Caco-2 (cell line): Measurements from ENCODE around the gene FBXO21. TPM values are rescaled to one million over a fixed set of nuclear protein-coding genes. Genes with fewer than 3 reads are reported as not detected.

ENCODE experiments used
- BruUV-seq: library from RNA; stranded (reverse); fragments of 400-500 nt; replicated peaks from 2 replicates; lab custom pipeline; 2021; lab: Mats Ljungman, UMichigan
- CTCF ChIA-PET: fragments of 300-600 bp; sonication (Branson Sonifier 250); formaldehyde crosslinking; loops from one replicate; lab custom pipeline; 2022; ENCODE audit warnings: antibody characterized with exemption; lab: Charles Lee
- POLR2A ChIA-PET: fragments of 300-600 bp; sonication (Branson Sonifier 250); formaldehyde crosslinking; loops from one replicate; lab custom pipeline; 2022; ENCODE audit warnings: antibody characterized with exemption; lab: Charles Lee
- DNase-seq, 2 experiments: peaks; one replicate each; pipeline versions ENCODE4 v3.0.0 to v3.0.0-alpha.2; 2020 to 2022
- H3K27me3 ChIP-seq: replicated peaks from 2 replicates; pipeline ENCODE4 v1.6.0; 2011; ENCODE audit warnings: low read length; ENCODE audit not compliant: control insufficient read depth, insufficient read depth
- H3K36me3 ChIP-seq: 2 replicates; pipeline ENCODE4 v1.5.1; 2011; ENCODE audit warnings: low read length; ENCODE audit not compliant: control insufficient read depth, insufficient read depth
- H3K4me1 ChIP-seq: fragments of 250-450 bp; sonication (Bioruptor Pico); 2 replicates; pipeline ENCODE4 v1.5.1; 2020; ENCODE audit warnings: mild to moderate bottlenecking
- H3K4me3 ChIP-seq: 2 replicates; pipeline ENCODE4 v1.5.1; 2011; ENCODE audit warnings: low read depth, mild to moderate bottlenecking, control low read depth, low read length
- H3K9me3 ChIP-seq: fragments of 250-450 bp; sonication (Bioruptor Pico); 2 replicates; pipeline ENCODE4 v1.5.1; 2020; ENCODE audit warnings: mild to moderate bottlenecking, moderate library complexity
- H3K27ac Mint-ChIP-seq: one replicate; pipeline ENCODE4 v1.8.0; 2022; ENCODE audit warnings: mixed read lengths; ENCODE audit not compliant: unreplicated experiment
- H3K27me3 Mint-ChIP-seq: one replicate; pipeline ENCODE4 v1.8.0; 2022; ENCODE audit warnings: mixed read lengths; ENCODE audit not compliant: insufficient read depth, unreplicated experiment
- H3K36me3 Mint-ChIP-seq: one replicate; pipeline ENCODE4 v1.8.0; 2022; ENCODE audit warnings: mild to moderate bottlenecking, mixed read lengths; ENCODE audit not compliant: insufficient read depth, unreplicated experiment
- H3K4me1 Mint-ChIP-seq: one replicate; pipeline ENCODE4 v1.8.0; 2022; ENCODE audit warnings: low read depth, mixed read lengths; ENCODE audit not compliant: unreplicated experiment
- H3K4me3 Mint-ChIP-seq: one replicate; pipeline ENCODE4 v1.8.0; 2022; ENCODE audit warnings: mild to moderate bottlenecking, moderate library complexity, mixed read lengths; ENCODE audit not compliant: unreplicated experiment
- H3K9me3 Mint-ChIP-seq: one replicate; pipeline ENCODE4 v1.8.0; 2022; ENCODE audit warnings: mixed read lengths; ENCODE audit not compliant: unreplicated experiment
- intact Hi-C: fragments of 100-400 bp; cut with micrococcal nuclease; formaldehyde crosslinking; loops from one replicate; pipeline ENCODE4 v1.10.0; 2022; ENCODE audit not compliant: unreplicated experiment
- total RNA-seq: library from RNA; stranded (reverse); gene quantifications from 2 replicates; pipeline ENCODE4 v1.2.3, GENCODE V29; 2022
- TF ChIP-seq, protein P1 (sequence below), 2 experiments: fragments of 200-600 bp in 1 of 2; IDR thresholded peaks; 1 replicate in 1 of 2; 2 replicates in 1 of 2; pipeline versions ENCODE4 v1.5.1 to v1.8.0; 2011 to 2022; ENCODE audit warnings: antibody characterized with exemption in 1 of 2, control low read depth in 1 of 2, inconsistent platforms in 1 of 2, low read depth in 1 of 2, low read length in 1 of 2, mild to moderate bottlenecking in 1 of 2, moderate library complexity in 1 of 2; ENCODE audit not compliant: insufficient read depth in 1 of 2, severe bottlenecking in 1 of 2, unreplicated experiment in 1 of 2

The FBXO21 gene
- total RNA-seq, 1 experiment from 2014 or later: 44.5 TPM

GRCh38 chr12:117140397-117141096, 49.7 kb downstream of the FBXO21 start:
- intact Hi-C loops: no loop called here
- no peak overlapping the region for H3K4me3 ChIP-seq
- no peaks in the 10 kb centered on the region for H3K27me3 ChIP-seq
- TF ChIP-seq, protein P1, sequence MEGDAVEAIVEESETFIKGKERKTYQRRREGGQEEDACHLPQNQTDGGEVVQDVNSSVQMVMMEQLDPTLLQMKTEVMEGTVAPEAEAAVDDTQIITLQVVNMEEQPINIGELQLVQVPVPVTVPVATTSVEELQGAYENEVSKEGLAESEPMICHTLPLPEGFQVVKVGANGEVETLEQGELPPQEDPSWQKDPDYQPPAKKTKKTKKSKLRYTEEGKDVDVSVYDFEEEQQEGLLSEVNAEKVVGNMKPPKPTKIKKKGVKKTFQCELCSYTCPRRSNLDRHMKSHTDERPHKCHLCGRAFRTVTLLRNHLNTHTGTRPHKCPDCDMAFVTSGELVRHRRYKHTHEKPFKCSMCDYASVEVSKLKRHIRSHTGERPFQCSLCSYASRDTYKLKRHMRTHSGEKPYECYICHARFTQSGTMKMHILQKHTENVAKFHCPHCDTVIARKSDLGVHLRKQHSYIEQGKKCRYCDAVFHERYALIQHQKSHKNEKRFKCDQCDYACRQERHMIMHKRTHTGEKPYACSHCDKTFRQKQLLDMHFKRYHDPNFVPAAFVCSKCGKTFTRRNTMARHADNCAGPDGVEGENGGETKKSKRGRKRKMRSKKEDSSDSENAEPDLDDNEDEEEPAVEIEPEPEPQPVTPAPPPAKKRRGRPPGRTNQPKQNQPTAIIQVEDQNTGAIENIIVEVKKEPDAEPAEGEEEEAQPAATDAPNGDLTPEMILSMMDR (IDR thresholded peaks at IDR 0.05; ENCODE audit: insufficient read depth in 1 of 2, low read depth in 1 of 2, low read length in 1 of 2, severe bottlenecking in 1 of 2, unreplicated experiment in 1 of 2): no peak
- H3K36me3 ChIP-seq: no peaks in the 10 kb centered on the region
- Mint-ChIP-seq H3K27ac (no peak overlapping the region), H3K27me3 (no peaks in the 10 kb centered on the region), H3K36me3 (peaks cover 13% of the 10 kb centered on the region), H3K4me1 (peaks cover 14% of the 10 kb centered on the region), H3K9me3 (no peaks in the 10 kb centered on the region), H3K4me3 (no peak overlapping the region)
- no TSS peak for BruUV-seq
- H3K4me1 ChIP-seq: peaks cover 20% of the 10 kb centered on the region
- POLR2A ChIA-PET: no interaction called here
- CTCF ChIA-PET: no interaction called here
- H3K9me3 ChIP-seq: no peaks in the 10 kb centered on the region
- no peak for DNase-seq

GRCh38 chr12:117139025-117139717, 51.1 kb downstream of the FBXO21 start:
- H3K4me3 Mint-ChIP-seq: no peak overlapping the region
- Histone ChIP-seq H3K36me3 (no peaks in the 10 kb centered on the region), H3K9me3 (no peaks in the 10 kb centered on the region), H3K27me3 (no peaks in the 10 kb centered on the region), H3K4me1 (peaks cover 16% of the 10 kb centered on the region), H3K4me3 (no peak overlapping the region)
- H3K27ac Mint-ChIP-seq: no peak overlapping the region
- CTCF ChIA-PET: no interaction called here
- no peaks in the 10 kb centered on the region for H3K9me3 Mint-ChIP-seq
- peaks cover 10% of the 10 kb centered on the region for H3K36me3 Mint-ChIP-seq
- no peak for DNase-seq
- intact Hi-C loops: loop anchor here (5.0 kb wide), 1 partner anchor 37 kb away; no protein-coding TSS in a partner anchor
- peaks cover 14% of the 10 kb centered on the region for H3K4me1 Mint-ChIP-seq
- no peaks in the 10 kb centered on the region for H3K27me3 Mint-ChIP-seq
- TF ChIP-seq, protein P1 (IDR thresholded peaks at IDR 0.05; ENCODE audit: insufficient read depth in 1 of 2, low read depth in 1 of 2, low read length in 1 of 2, severe bottlenecking in 1 of 2, unreplicated experiment in 1 of 2): no peak
- POLR2A ChIA-PET: no interaction called here
- BruUV-seq: no TSS peak

- TF ChIP-seq, protein P1 (IDR thresholded peaks at IDR 0.05; ENCODE audit: insufficient read depth in 1 of 2, low read depth in 1 of 2, low read length in 1 of 2, severe bottlenecking in 1 of 2, unreplicated experiment in 1 of 2): no peak
Observed at GRCh38 chr12:117134721-117135120, 55.5 kb downstream of the FBXO21 start.

More at GRCh38 chr12:117134721-117135120, 55.5 kb downstream of the FBXO21 start:
- Mint-ChIP-seq H3K27ac (no peak overlapping the region), H3K9me3 (no peaks in the 10 kb centered on the region), H3K4me1 (no peaks in the 10 kb centered on the region), H3K27me3 (no peaks in the 10 kb centered on the region), H3K36me3 (no peaks in the 10 kb centered on the region), H3K4me3 (no peak overlapping the region)
- no peak for DNase-seq
- intact Hi-C loops: loop anchor here (5.0 kb wide), 1 partner anchor 32 kb away; no protein-coding TSS in a partner anchor
- Histone ChIP-seq H3K9me3 (no peaks in the 10 kb centered on the region), H3K4me1 (no peaks in the 10 kb centered on the region; the same call in 1 of the 2 replicates), H3K27me3 (no peaks in the 10 kb centered on the region), H3K4me3 (no peak overlapping the region), H3K36me3 (no peaks in the 10 kb centered on the region)
- CTCF ChIA-PET: no interaction called here
- no TSS peak for BruUV-seq
- POLR2A ChIA-PET: no interaction called here
